HepG2 (cell line): ENCODE data around the gene KLC4. TPM values are rescaled to one million over a fixed set of nuclear protein-coding genes. Genes with fewer than 3 reads are reported as not detected.

ENCODE experiments used
- CHD4 ChIP-seq: fragments of 200-600 bp; sonication (generic); IDR thresholded peaks from 2 replicates; pipeline ENCODE4 v1.7.0; 2017; ENCODE audit warnings: mild to moderate bottlenecking, low read length, borderline replicate concordance
- GATAD2A ChIP-seq: IDR thresholded peaks from 2 replicates; pipeline ENCODE4 v1.6.1; 2016
- HDAC1 ChIP-seq: sonication (generic); formaldehyde crosslinking; IDR thresholded peaks from 2 replicates; pipeline ENCODE4 v1.5.1; 2020; ENCODE audit warnings: mild to moderate bottlenecking, missing genetic modification reagents
- MAZ ChIP-seq, 2 experiments: sonication (generic) in 1 of 2; formaldehyde crosslinking in 1 of 2; IDR thresholded peaks; 2 replicates each; pipeline versions ENCODE4 v1.5.0 to v1.6.1; 2012 to 2020; ENCODE audit warnings: low read depth in 2 of 2, mild to moderate bottlenecking in 2 of 2, borderline replicate concordance in 1 of 2, improper control_type of control experiment in 1 of 2, low read length in 1 of 2, missing genetic modification reagents in 1 of 2, moderate library complexity in 1 of 2
- MBD4 ChIP-seq: IDR thresholded peaks from 2 replicates; pipeline ENCODE4 v1.6.1; 2012; ENCODE audit warnings: low read length, inconsistent platforms, borderline replicate concordance
- NR2F6 ChIP-seq, 2 experiments: IDR thresholded peaks; 2 replicates each; pipeline ENCODE4 v1.6.1; 2016; ENCODE audit warnings: antibody characterized with exemption in 1 of 2, mild to moderate bottlenecking in 1 of 2
- ZBTB7B ChIP-seq: sonication (generic); formaldehyde crosslinking; IDR thresholded peaks from 2 replicates; pipeline ENCODE4 v1.4.0; 2020; ENCODE audit warnings: missing genetic modification reagents
- ZFP62 ChIP-seq: sonication (generic); formaldehyde crosslinking; IDR thresholded peaks from 2 replicates; pipeline ENCODE4 v1.4.0; 2020; ENCODE audit warnings: missing genetic modification reagents
- ZMYM4 ChIP-seq: sonication (generic); formaldehyde crosslinking; IDR thresholded peaks from 2 replicates; pipeline ENCODE4 v1.8.1; 2023; ENCODE audit warnings: mild to moderate bottlenecking, missing genetic modification reagents
- ZNF451 ChIP-seq: sonication (generic); formaldehyde crosslinking; IDR thresholded peaks from 2 replicates; pipeline ENCODE4 v1.5.0; 2020; ENCODE audit warnings: mild to moderate bottlenecking, missing genetic modification reagents
- ZNF768 ChIP-seq: sonication (generic); formaldehyde crosslinking; IDR thresholded peaks from 2 replicates; pipeline ENCODE4 v1.4.0; 2020; ENCODE audit warnings: missing genetic modification reagents
- ZSCAN30 ChIP-seq: sonication (generic); formaldehyde crosslinking; IDR thresholded peaks from 2 replicates; pipeline ENCODE4 v1.5.0; 2020; ENCODE audit warnings: mild to moderate bottlenecking, missing genetic modification reagents
- polyA plus RNA-seq, 8 experiments: library from polyadenylated mRNA; depleted of rRNA in 3 of 8; stranded (reverse) in 7 of 8; unstranded in 1 of 8; fragments of >200 nt; fragmentation: Illumina TruSeq in 4 of 8; extraction: Trizol in 4 of 8; gene quantifications; 2 replicates each; pipeline versions ENCODE4 v1.2.1 to v1.2.3, GENCODE V29; 2011 to 2016; ENCODE audit warnings: low read depth in 4 of 8, missing spikeins in 1 of 8, mixed read lengths in 1 of 8; ENCODE audit not compliant: insufficient read depth in 1 of 8
- total RNA-seq, 5 experiments: library from RNA; depleted of rRNA; stranded (reverse); fragments of >200 nt; fragmentation: Illumina TruSeq; extraction: Trizol; gene quantifications; 2 replicates each; pipeline ENCODE4 v1.2.3, GENCODE V29; 2016; ENCODE audit warnings: low read depth in 1 of 5
- TF ChIP-seq, protein P1 (sequence below): sonication (generic); formaldehyde crosslinking; IDR thresholded peaks from 2 replicates; pipeline ENCODE4 v1.4.0; 2020; ENCODE audit warnings: mild to moderate bottlenecking, missing genetic modification reagents
- TF ChIP-seq, protein P2 (sequence below): IDR thresholded peaks from 2 replicates; pipeline ENCODE4 v1.6.1; 2016
- TF ChIP-seq, protein P3 (sequence below): sonication (generic); formaldehyde crosslinking; IDR thresholded peaks from 2 replicates; pipeline ENCODE4 v1.4.0; 2020; ENCODE audit warnings: missing genetic modification reagents, borderline replicate concordance
- TF ChIP-seq, protein P4 (sequence below): sonication (generic); formaldehyde crosslinking; IDR thresholded peaks from 2 replicates; pipeline ENCODE4 v1.8.0; 2022; ENCODE audit warnings: mild to moderate bottlenecking, missing genetic modification reagents
- TF ChIP-seq, protein P5 (sequence below): sonication (generic); formaldehyde crosslinking; IDR thresholded peaks from 2 replicates; pipeline ENCODE4 v1.5.0; 2020; ENCODE audit warnings: missing genetic modification reagents
- TF ChIP-seq, protein P6 (sequence below): sonication (generic); formaldehyde crosslinking; IDR thresholded peaks from 2 replicates; pipeline ENCODE4 v1.4.0; 2020; ENCODE audit warnings: low read depth, mild to moderate bottlenecking, missing genetic modification reagents

KLC4 gene
- total and polyA plus RNA-seq, 2 of the 13 experiments (the other 11 are each of a cell fraction or from before 2014, with no cell fraction given): 45.4 to 70.4 TPM

DNA sequence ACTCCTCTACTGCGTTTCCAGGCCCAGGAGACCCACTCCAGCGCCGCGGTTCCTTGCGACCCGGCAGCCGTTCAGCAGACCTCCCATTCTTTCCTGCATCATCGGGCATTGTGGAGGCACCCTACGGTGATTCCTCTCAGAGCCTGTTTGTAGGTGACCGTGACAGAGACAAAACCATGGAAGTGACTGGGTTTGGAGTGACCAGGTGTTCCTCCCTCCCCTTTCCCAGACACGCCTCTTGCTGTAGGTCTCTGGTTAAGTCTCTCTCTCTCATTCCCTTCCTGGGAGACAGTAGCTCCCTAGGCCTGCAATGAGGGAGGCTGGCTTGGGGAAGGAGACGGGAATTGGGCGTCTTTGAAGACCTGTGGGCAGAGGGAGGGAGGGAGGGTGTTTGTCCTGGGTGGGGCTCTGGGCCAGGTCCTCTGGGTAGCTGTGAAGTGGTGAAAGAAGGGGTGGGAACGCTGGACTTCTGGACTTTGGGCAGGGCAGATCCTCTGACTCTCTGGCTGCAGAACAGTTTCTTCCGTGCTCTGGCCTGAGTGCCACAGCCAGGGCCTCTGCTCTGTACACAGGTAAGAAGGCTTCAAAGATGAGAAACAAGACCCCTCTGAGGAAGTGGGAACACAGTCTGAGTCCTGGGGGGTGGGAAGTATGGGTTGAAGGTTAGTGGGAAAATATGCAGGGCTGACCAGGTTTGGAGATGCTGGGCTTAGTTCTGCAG lies 763 bp downstream of the KLC4 start (continued):
- TF ChIP-seq, protein P1, sequence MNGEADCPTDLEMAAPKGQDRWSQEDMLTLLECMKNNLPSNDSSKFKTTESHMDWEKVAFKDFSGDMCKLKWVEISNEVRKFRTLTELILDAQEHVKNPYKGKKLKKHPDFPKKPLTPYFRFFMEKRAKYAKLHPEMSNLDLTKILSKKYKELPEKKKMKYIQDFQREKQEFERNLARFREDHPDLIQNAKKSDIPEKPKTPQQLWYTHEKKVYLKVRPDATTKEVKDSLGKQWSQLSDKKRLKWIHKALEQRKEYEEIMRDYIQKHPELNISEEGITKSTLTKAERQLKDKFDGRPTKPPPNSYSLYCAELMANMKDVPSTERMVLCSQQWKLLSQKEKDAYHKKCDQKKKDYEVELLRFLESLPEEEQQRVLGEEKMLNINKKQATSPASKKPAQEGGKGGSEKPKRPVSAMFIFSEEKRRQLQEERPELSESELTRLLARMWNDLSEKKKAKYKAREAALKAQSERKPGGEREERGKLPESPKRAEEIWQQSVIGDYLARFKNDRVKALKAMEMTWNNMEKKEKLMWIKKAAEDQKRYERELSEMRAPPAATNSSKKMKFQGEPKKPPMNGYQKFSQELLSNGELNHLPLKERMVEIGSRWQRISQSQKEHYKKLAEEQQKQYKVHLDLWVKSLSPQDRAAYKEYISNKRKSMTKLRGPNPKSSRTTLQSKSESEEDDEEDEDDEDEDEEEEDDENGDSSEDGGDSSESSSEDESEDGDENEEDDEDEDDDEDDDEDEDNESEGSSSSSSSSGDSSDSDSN (CRISPR knock-in tag): peak; percentile 72
- peak; percentile 28; the same call in 1 of the 2 replicates for TF ChIP-seq ZNF768 (CRISPR knock-in tag)
- no peak for TF ChIP-seq ZSCAN30 (CRISPR knock-in tag)
- no peak for TF ChIP-seq CHD4
- no peak; the same call in 1 of the 2 replicates for TF ChIP-seq ZMYM4 (CRISPR knock-in tag)
- TF ChIP-seq, protein P2, sequence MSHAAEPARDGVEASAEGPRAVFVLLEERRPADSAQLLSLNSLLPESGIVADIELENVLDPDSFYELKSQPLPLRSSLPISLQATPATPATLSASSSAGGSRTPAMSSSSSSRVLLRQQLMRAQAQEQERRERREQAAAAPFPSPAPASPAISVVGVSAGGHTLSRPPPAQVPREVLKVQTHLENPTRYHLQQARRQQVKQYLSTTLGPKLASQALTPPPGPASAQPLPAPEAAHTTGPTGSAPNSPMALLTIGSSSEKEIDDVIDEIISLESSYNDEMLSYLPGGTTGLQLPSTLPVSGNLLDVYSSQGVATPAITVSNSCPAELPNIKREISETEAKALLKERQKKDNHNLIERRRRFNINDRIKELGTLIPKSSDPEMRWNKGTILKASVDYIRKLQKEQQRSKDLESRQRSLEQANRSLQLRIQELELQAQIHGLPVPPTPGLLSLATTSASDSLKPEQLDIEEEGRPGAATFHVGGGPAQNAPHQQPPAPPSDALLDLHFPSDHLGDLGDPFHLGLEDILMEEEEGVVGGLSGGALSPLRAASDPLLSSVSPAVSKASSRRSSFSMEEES (CRISPR knock-in tag): peak; percentile 58
- TF ChIP-seq MBD4: no peak
- no peak for TF ChIP-seq ZFP62 (CRISPR knock-in tag)
- TF ChIP-seq ZBTB7B: peak; percentile 85; the same call in 1 of the 2 replicates
- peak; percentile 44 for TF ChIP-seq NR2F6 (IDR thresholded peaks at IDR 0.05)
- peak; percentile 80 for TF ChIP-seq NR2F6 (CRISPR knock-in tag; IDR thresholded peaks at IDR 0.05)
- TF ChIP-seq, protein P3, sequence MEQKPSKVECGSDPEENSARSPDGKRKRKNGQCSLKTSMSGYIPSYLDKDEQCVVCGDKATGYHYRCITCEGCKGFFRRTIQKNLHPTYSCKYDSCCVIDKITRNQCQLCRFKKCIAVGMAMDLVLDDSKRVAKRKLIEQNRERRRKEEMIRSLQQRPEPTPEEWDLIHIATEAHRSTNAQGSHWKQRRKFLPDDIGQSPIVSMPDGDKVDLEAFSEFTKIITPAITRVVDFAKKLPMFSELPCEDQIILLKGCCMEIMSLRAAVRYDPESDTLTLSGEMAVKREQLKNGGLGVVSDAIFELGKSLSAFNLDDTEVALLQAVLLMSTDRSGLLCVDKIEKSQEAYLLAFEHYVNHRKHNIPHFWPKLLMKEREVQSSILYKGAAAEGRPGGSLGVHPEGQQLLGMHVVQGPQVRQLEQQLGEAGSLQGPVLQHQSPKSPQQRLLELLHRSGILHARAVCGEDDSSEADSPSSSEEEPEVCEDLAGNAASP (CRISPR knock-in tag): peak; percentile 33; the same call in 1 of the 2 replicates
- TF ChIP-seq, protein P4, sequence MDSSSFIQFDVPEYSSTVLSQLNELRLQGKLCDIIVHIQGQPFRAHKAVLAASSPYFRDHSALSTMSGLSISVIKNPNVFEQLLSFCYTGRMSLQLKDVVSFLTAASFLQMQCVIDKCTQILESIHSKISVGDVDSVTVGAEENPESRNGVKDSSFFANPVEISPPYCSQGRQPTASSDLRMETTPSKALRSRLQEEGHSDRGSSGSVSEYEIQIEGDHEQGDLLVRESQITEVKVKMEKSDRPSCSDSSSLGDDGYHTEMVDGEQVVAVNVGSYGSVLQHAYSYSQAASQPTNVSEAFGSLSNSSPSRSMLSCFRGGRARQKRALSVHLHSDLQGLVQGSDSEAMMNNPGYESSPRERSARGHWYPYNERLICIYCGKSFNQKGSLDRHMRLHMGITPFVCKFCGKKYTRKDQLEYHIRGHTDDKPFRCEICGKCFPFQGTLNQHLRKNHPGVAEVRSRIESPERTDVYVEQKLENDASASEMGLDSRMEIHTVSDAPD (CRISPR knock-in tag): peak; percentile 79; the same call in 1 of the 2 replicates
- TF ChIP-seq MAZ (IDR thresholded peaks at IDR 0.05; ENCODE audit: borderline replicate concordance, low read depth, low read length): peak; percentile 17; the same call in 1 of the 2 replicates
- peak; percentile 52; the same call in 1 of the 2 replicates for TF ChIP-seq MAZ (CRISPR knock-in tag; IDR thresholded peaks at IDR 0.05; ENCODE audit: low read depth)
- TF ChIP-seq ZNF451: peak; percentile 15; the same call in 1 of the 2 replicates
- peak; percentile 70 for TF ChIP-seq GATAD2A (CRISPR knock-in tag)
- TF ChIP-seq, protein P5, sequence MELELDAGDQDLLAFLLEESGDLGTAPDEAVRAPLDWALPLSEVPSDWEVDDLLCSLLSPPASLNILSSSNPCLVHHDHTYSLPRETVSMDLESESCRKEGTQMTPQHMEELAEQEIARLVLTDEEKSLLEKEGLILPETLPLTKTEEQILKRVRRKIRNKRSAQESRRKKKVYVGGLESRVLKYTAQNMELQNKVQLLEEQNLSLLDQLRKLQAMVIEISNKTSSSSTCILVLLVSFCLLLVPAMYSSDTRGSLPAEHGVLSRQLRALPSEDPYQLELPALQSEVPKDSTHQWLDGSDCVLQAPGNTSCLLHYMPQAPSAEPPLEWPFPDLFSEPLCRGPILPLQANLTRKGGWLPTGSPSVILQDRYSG: no peak
- TF ChIP-seq HDAC1 (CRISPR knock-in tag): peak; percentile 85
- TF ChIP-seq, protein P6, sequence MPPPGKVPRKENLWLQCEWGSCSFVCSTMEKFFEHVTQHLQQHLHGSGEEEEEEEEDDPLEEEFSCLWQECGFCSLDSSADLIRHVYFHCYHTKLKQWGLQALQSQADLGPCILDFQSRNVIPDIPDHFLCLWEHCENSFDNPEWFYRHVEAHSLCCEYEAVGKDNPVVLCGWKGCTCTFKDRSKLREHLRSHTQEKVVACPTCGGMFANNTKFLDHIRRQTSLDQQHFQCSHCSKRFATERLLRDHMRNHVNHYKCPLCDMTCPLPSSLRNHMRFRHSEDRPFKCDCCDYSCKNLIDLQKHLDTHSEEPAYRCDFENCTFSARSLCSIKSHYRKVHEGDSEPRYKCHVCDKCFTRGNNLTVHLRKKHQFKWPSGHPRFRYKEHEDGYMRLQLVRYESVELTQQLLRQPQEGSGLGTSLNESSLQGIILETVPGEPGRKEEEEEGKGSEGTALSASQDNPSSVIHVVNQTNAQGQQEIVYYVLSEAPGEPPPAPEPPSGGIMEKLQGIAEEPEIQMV (CRISPR knock-in tag): 0 out of 2 replicates have a peak, but pooled peaks have one; percentile 59
